Ishikawa (cell line): ENCODE measurements around the gene PPA1.

ENCODE experiments used
- CEBPB ChIP-seq: IDR thresholded peaks from 2 replicates; pipeline ENCODE4 v1.6.1; 2012
- NFIC ChIP-seq: IDR thresholded peaks from 2 replicates; pipeline ENCODE4 v1.6.1; 2012
- RAD21 ChIP-seq: IDR thresholded peaks from 2 replicates; pipeline ENCODE4 v1.6.1; 2012; ENCODE audit warnings: low read depth
- REST ChIP-seq: IDR thresholded peaks from 2 replicates; pipeline ENCODE4 v1.6.1; 2012; ENCODE audit warnings: low read depth, mild to moderate bottlenecking
- ZBTB7A ChIP-seq: IDR thresholded peaks from 2 replicates; pipeline ENCODE4 v1.6.1; 2012; ENCODE audit warnings: low read depth

- TF ChIP-seq CEBPB (no peak), ZBTB7A (no peak), RAD21 (no peak), REST (no peak), NFIC (no peak)
Measured at GRCh38 chr10:70274643-70275042, 41.4 kb upstream of the PPA1 start.
